ENCODE results near the gene PTPRM.

- TF ChIP-seq, protein P1, sequence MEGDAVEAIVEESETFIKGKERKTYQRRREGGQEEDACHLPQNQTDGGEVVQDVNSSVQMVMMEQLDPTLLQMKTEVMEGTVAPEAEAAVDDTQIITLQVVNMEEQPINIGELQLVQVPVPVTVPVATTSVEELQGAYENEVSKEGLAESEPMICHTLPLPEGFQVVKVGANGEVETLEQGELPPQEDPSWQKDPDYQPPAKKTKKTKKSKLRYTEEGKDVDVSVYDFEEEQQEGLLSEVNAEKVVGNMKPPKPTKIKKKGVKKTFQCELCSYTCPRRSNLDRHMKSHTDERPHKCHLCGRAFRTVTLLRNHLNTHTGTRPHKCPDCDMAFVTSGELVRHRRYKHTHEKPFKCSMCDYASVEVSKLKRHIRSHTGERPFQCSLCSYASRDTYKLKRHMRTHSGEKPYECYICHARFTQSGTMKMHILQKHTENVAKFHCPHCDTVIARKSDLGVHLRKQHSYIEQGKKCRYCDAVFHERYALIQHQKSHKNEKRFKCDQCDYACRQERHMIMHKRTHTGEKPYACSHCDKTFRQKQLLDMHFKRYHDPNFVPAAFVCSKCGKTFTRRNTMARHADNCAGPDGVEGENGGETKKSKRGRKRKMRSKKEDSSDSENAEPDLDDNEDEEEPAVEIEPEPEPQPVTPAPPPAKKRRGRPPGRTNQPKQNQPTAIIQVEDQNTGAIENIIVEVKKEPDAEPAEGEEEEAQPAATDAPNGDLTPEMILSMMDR (optimal IDR thresholded peaks at IDR 0.05 in 1 of 3, IDR thresholded peaks at IDR 0.05 in 1 of 3, conservative IDR thresholded peaks at IDR 0.05 in 1 of 3; ENCODE audit: extremely low read depth in 1 of 3, insufficient read depth in 2 of 3, low read length in 3 of 3), result no peak
- no peak for TF ChIP-seq EZH2 (IDR thresholded peaks at IDR 0.05; ENCODE audit: low read length)
These were observed 130.2 kb downstream of the PTPRM start for GRCh38 chr18:7697306-7697705.
